Activated naive CD4-positive, alpha-beta T cell treated with anti-CD3 and anti-CD28 coated beads, Interleukin-2, amount 10 ng/mL, durations not matched to agents 7 days and 5 days (primary cell): ENCODE measurements around the gene SUN2.
"Not testable (repeated sequence)": the region's sequence is repeated elsewhere in the genome, so short reads cannot be mapped to it uniquely, and the experiment has no call there.

Source experiments
- CTCF ChIA-PET: fragments of 350-600 bp; sonication (Branson Sonifier 250); formaldehyde crosslinking; loops from one replicate; lab custom pipeline; 2021; ENCODE audit warnings: antibody characterized with exemption; lab: Charles Lee
- DNase-seq: peaks from one replicate; pipeline ENCODE4 v3.0.0-alpha.2; 2020
- H3K27ac Mint-ChIP-seq: one replicate; pipeline ENCODE4 v1.8.0; 2021; ENCODE audit warnings: mild to moderate bottlenecking, moderate library complexity, mixed read lengths
- H3K27me3 Mint-ChIP-seq: one replicate; pipeline ENCODE4 v1.8.0; 2021; ENCODE audit warnings: mild to moderate bottlenecking, mixed read lengths
- H3K36me3 Mint-ChIP-seq: one replicate; pipeline ENCODE4 v1.8.0; 2021; ENCODE audit warnings: mixed read lengths
- H3K4me1 Mint-ChIP-seq: one replicate; pipeline ENCODE4 v1.8.0; 2021; ENCODE audit warnings: mixed read lengths
- H3K4me3 Mint-ChIP-seq: one replicate; pipeline ENCODE4 v1.8.0; 2021; ENCODE audit warnings: mild to moderate bottlenecking, moderate library complexity, mixed read lengths
- H3K9me3 Mint-ChIP-seq: one replicate; pipeline ENCODE4 v1.8.0; 2021; ENCODE audit warnings: mixed read lengths

SUN2 gene, protein sequence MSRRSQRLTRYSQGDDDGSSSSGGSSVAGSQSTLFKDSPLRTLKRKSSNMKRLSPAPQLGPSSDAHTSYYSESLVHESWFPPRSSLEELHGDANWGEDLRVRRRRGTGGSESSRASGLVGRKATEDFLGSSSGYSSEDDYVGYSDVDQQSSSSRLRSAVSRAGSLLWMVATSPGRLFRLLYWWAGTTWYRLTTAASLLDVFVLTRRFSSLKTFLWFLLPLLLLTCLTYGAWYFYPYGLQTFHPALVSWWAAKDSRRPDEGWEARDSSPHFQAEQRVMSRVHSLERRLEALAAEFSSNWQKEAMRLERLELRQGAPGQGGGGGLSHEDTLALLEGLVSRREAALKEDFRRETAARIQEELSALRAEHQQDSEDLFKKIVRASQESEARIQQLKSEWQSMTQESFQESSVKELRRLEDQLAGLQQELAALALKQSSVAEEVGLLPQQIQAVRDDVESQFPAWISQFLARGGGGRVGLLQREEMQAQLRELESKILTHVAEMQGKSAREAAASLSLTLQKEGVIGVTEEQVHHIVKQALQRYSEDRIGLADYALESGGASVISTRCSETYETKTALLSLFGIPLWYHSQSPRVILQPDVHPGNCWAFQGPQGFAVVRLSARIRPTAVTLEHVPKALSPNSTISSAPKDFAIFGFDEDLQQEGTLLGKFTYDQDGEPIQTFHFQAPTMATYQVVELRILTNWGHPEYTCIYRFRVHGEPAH

GRCh38 chr22:38755911-38756532 lies at the start of gene SUN2:
Gene SUN2 (minus strand): TSS chr22:38755998. CDS start chr22:38752628, 3,370 bp downstream.
- Mint-ChIP-seq H3K27me3 (no peaks in the 10 kb centered on the region), H3K27ac (peak within 1 kb of the TSS; percentile 100), H3K4me3 (peak within 1 kb of the TSS; percentile 97), H3K9me3 (no peaks in the 10 kb centered on the region), H3K4me1 (peaks cover 68% of the 10 kb centered on the region), H3K36me3 (peaks cover 50% of the 10 kb centered on the region)
- DNase-seq = peak; percentile 96
- CTCF ChIA-PET = interaction anchor here (0.8 to 2.2 kb wide), 2 partner anchors 10 to 31 kb away, joined by 3 to 8 read pairs; no protein-coding TSS in a partner anchor

DNA sequence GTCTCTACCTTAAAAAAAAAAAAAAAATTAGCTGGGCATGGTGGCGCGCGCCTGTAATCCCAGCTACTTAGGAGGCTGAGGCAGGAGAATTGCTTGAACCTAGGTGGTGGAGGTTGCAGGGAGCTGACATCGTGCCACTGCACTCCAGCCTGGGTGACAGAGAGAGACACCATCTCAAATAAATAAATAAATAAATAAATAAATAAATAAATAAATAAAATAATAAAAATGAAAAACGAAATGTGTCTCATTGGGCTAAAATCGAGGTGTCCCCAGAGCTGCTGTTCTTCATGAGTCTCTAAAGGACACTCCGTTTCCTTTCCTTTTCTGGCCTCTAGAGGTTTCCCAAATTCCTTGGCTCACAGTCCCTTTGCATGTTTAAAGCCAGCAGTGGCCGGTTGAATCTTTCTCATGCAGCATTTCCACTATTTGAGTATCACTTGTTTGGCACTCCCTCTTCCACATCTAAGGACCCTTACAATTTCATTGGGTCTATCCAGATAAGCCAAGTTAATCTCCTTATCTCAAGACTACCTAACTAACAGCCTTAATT lies 49.3 kb upstream of the SUN2 start:
- H3K4me3 Mint-ChIP-seq, CTCF ChIA-PET, DNase-seq, H3K27ac Mint-ChIP-seq, H3K4me1 Mint-ChIP-seq, H3K9me3 Mint-ChIP-seq, H3K36me3 Mint-ChIP-seq: not testable (repeated sequence)
- H3K27me3 Mint-ChIP-seq = peaks cover 37% of the 10 kb centered on the region

DNA sequence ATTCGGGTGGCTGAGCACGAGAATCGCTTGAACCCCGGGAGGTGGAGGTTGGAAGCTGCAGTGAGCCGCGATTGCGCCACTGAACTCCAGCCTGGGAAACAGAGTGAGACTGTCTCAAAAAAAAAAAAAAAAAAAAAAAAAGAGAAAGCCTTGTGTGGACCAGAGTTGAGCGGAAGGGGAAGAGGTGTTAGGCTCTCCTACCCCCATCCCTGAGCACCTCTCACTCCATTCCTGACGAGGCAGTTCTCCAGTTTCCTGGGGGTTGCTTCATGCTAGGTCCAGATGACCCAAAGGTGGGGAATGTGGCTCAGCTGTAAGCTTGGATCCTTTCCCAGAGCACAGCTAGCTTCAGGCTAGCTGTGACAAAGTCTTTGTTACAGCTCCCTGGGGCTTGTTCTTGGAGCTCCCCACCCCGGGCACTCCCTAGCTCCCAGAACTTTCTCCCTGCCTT lies 46.9 kb upstream of the SUN2 start:
- Mint-ChIP-seq H3K27ac (no peak overlapping the region), H3K27me3 (peaks cover 49% of the 10 kb centered on the region), H3K4me3 (no peak overlapping the region), H3K36me3 (no peaks in the 10 kb centered on the region), H3K9me3 (no peaks in the 10 kb centered on the region), H3K4me1 (peaks cover 15% of the 10 kb centered on the region)
- DNase-seq = no peak
- CTCF ChIA-PET = interaction anchor here (1.1 kb wide), 1 partner anchor 37 kb away, joined by 3 read pairs; no protein-coding TSS in a partner anchor

GRCh38 chr22:38799265-38800002 lies 43.6 kb upstream of the SUN2 start:
- DNase-seq = no peak
- CTCF ChIA-PET = no interaction called here
- H3K27ac Mint-ChIP-seq = no peak overlapping the region
- peaks cover 19% of the 10 kb centered on the region for H3K4me1 Mint-ChIP-seq
- H3K27me3 Mint-ChIP-seq = peaks cover 68% of the 10 kb centered on the region
- no peak overlapping the region for H3K4me3 Mint-ChIP-seq
- no peaks in the 10 kb centered on the region for H3K9me3 Mint-ChIP-seq
- no peaks in the 10 kb centered on the region for H3K36me3 Mint-ChIP-seq

DNA sequence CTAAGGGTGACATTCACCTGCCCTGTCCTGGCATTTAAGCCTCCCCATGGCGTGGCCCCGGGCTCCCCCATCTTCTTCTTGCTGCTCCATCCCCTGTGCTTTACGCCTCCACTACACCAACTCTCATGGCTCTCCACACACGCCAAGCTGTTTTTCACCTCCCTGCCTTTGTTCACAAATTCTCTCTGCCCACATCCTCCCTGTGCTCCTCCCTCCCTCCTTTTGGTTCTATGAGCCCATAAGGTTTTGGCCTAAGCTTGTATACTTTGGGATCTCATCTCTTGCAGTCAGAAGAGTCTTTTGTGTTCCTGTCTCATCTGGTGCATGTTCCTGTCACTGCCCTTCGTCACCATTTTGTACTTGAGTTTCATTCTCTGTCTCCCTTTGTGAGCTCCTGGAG lies 42.7 kb upstream of the SUN2 start:
- H3K4me3 Mint-ChIP-seq = no peak overlapping the region
- peak; percentile 30 for DNase-seq
- no peak overlapping the region for H3K27ac Mint-ChIP-seq
- CTCF ChIA-PET = no interaction called here
- H3K9me3 Mint-ChIP-seq = no peaks in the 10 kb centered on the region
- H3K27me3 Mint-ChIP-seq = peaks cover 63% of the 10 kb centered on the region
- no peaks in the 10 kb centered on the region for H3K36me3 Mint-ChIP-seq
- H3K4me1 Mint-ChIP-seq = peaks cover 22% of the 10 kb centered on the region

GRCh38 chr22:38796262-38796957 lies 40.6 kb upstream of the SUN2 start:
- Mint-ChIP-seq H3K27ac (no peak overlapping the region), H3K9me3 (no peaks in the 10 kb centered on the region), H3K27me3 (peaks cover 42% of the 10 kb centered on the region), H3K4me1 (peaks cover 28% of the 10 kb centered on the region), H3K36me3 (no peaks in the 10 kb centered on the region), H3K4me3 (no peak overlapping the region)
- CTCF ChIA-PET = no interaction called here
- no peak for DNase-seq

- H3K27ac Mint-ChIP-seq = no peak overlapping the region
- H3K27me3 Mint-ChIP-seq = peaks cover 39% of the 10 kb centered on the region
- H3K4me1 Mint-ChIP-seq = peaks cover 28% of the 10 kb centered on the region
- no peak for DNase-seq
- CTCF ChIA-PET = no interaction called here
- no peaks in the 10 kb centered on the region for H3K9me3 Mint-ChIP-seq
- no peaks in the 10 kb centered on the region for H3K36me3 Mint-ChIP-seq
- H3K4me3 Mint-ChIP-seq = no peak overlapping the region
Observed at GRCh38 chr22:38795569-38795968, 39.8 kb upstream of the SUN2 start.

DNA sequence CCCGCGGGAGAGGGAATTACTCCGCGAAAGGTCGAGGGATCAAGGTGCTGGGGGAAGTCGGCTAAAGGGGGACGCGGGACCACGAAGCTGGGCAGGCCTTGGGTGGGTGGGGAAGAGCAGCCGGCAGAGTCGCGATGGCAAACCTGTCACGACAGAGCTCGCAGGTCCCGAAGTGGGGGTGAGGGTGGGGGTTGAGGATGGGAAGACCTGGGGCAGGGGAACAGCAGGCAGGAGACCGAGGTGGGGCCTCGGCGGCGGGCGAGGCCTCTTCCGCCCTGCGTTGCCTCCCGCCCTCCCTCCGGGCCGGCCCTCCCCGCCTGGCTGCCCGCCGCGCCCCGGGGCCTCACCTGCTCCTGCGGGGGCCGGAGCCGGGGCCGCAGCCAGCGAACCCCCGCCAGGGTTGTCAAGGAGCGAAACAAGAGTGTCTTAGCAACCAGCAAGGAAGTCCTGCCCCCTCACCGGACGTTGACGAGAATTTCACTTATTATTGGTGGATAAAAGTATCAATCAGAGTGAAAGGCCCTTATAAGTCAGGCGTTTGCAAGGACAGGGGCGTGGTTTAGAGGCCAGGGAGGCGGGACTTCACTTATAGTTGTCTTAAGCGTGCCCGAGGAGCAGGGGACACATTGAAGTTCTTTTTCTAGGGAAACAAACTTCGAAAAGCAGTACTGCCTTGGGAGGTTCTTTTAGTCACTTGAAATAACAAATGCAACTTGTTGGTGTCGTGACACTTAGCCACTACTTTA lies 38.1 kb upstream of the SUN2 start, which contains the start of gene DNAL4:
Gene DNAL4, minus strand, starts transcription at position 423 of the 746 bp plus-strand sequence. CDS start 11,412 bp downstream, outside the sequence.
- DNase-seq = peak; percentile 96
- Mint-ChIP-seq H3K27ac (peak within 1 kb of the TSS; percentile 71), H3K4me1 (peaks cover 28% of the 10 kb centered on the region), H3K27me3 (peaks cover 31% of the 10 kb centered on the region), H3K36me3 (no peaks in the 10 kb centered on the region), H3K9me3 (no peaks in the 10 kb centered on the region), H3K4me3 (peak within 1 kb of the TSS; percentile 82)
- CTCF ChIA-PET = interaction anchor here (3.0 kb wide), 1 partner anchor 25 kb away, joined by 10 read pairs; no protein-coding TSS in a partner anchor

DNA sequence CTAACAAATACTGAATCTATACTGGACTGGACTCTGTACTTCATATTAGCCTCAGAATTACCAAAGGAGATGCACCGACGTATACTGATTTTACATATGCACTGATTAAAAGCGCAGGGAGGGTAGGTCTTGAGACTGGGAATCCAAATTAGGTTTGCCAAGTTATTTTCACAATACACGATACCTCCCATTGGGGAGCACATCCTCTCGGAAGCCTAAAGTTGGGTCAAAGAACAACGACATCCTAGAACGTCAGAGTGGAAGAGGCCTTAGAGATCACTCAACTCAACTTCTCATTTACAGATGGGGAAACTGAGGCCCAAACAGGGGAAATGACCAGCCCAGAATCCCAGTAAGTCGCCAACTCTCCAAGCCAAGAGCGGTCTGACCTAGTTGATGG lies 37.5 kb upstream of the SUN2 start:
- DNase-seq = no peak
- peak overlapping the region; percentile 82 for H3K4me3 Mint-ChIP-seq
- H3K27me3 Mint-ChIP-seq = peaks cover 27% of the 10 kb centered on the region
- H3K9me3 Mint-ChIP-seq = no peaks in the 10 kb centered on the region
- peaks cover 22% of the 10 kb centered on the region for H3K4me1 Mint-ChIP-seq
- CTCF ChIA-PET = interaction anchor here (3.0 kb wide), 1 partner anchor 25 kb away, joined by 10 read pairs; no protein-coding TSS in a partner anchor
- peak overlapping the region; percentile 71 for H3K27ac Mint-ChIP-seq
- no peaks in the 10 kb centered on the region for H3K36me3 Mint-ChIP-seq

DNA sequence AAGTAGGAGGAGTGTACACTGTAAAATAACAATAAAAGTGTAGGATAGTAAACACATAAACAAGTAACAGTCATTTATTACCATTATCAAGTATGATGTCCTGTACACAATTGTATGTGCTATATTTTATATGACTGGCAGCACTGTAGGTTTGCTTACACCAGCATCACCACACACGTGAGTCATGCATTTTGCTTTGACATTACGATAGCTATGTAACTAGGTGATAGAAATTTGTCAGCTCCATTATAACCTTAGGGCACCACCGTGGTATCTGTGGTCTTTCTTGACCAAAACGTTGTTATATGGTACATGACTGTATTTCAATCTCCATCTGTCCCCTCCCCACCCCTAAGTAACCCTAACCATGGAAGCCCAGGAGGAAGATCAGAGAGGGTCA lies 37.0 kb upstream of the SUN2 start:
- no peak for DNase-seq
- peaks cover 17% of the 10 kb centered on the region for H3K4me1 Mint-ChIP-seq
- H3K9me3 Mint-ChIP-seq = no peaks in the 10 kb centered on the region

GRCh38 chr22:38789606-38790005 lies 33.8 kb upstream of the SUN2 start:
- peaks cover 15% of the 10 kb centered on the region for H3K4me1 Mint-ChIP-seq
- no peak overlapping the region for H3K27ac Mint-ChIP-seq
- CTCF ChIA-PET = no interaction called here
- no peak for DNase-seq
- H3K27me3 Mint-ChIP-seq = no peaks in the 10 kb centered on the region
- peaks cover 2% of the 10 kb centered on the region for H3K36me3 Mint-ChIP-seq
- H3K4me3 Mint-ChIP-seq = no peak overlapping the region
- H3K9me3 Mint-ChIP-seq = no peaks in the 10 kb centered on the region

More for the DNA sequence above, 37.0 kb upstream of the SUN2 start:
- H3K27me3 Mint-ChIP-seq = peaks cover 22% of the 10 kb centered on the region
- H3K36me3 Mint-ChIP-seq = no peaks in the 10 kb centered on the region
- H3K27ac Mint-ChIP-seq = peak overlapping the region; percentile 71
- CTCF ChIA-PET = interaction anchor here (3.0 kb wide), 1 partner anchor 24 kb away, joined by 10 read pairs; no protein-coding TSS in a partner anchor
- peak overlapping the region; percentile 82 for H3K4me3 Mint-ChIP-seq

DNA sequence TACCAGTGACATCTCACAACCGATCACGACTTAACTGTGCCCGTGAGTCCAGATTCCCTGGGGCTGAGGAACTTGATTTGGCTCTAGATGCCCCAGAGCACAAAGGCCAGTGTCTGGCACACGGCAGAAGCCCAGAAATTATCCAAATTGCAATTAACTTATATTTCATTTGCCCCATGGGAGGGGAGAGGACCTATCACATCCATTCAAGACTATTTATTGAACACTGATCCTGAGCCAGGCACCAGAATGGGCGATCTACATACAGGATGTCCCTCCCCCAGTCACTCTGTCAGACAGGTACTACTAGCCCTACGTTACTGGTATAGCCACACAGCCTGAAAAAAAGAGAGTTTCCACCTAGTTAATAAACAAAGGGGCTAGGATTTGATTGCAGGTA lies 33.0 kb upstream of the SUN2 start:
- peaks cover 8% of the 10 kb centered on the region for H3K4me1 Mint-ChIP-seq
- no peak overlapping the region for H3K4me3 Mint-ChIP-seq
- no peaks in the 10 kb centered on the region for H3K27me3 Mint-ChIP-seq
- H3K27ac Mint-ChIP-seq = no peak overlapping the region
- H3K9me3 Mint-ChIP-seq = no peaks in the 10 kb centered on the region
- CTCF ChIA-PET = no interaction called here
- no peak for DNase-seq
- peaks cover 2% of the 10 kb centered on the region for H3K36me3 Mint-ChIP-seq
